Lung (tissue), 12 donors: ENCODE data around the gene SHISA7. TPM values are rescaled to one million over a fixed set of nuclear protein-coding genes. Genes with fewer than 3 reads are reported as not detected.
A peak's percentile ranks its signal among the peaks of the same experiment; 100 is the strongest.

ENCODE experiments used
- ATAC-seq: fragments of 200-7000 bp; cut with Tn5 transposase; one replicate; pipeline ENCODE4 v1.9.1; 2020; ENCODE audit warnings: moderate number of reproducible peaks; ENCODE audit not compliant: insufficient read depth, low FRiP score
- DNase-seq, 3 donors: peaks; one replicate each; pipeline ENCODE4 v3.0.0-alpha.2; 2013 to 2017
- H3K27ac ChIP-seq, 2 donors: one replicate each; pipeline ENCODE4 v1.5.1; 2013; ENCODE audit warnings: mild to moderate bottlenecking in 2 of 2, moderate library complexity in 2 of 2, control low read depth in 1 of 2, inconsistent platforms in 1 of 2, low read depth in 1 of 2, low read length in 1 of 2
- H3K27me3 ChIP-seq, 3 donors: one replicate each; pipeline ENCODE4 v1.5.1; 2013; ENCODE audit warnings: low read length in 2 of 3; ENCODE audit not compliant: control insufficient read depth in 3 of 3, insufficient read depth in 3 of 3
- H3K36me3 ChIP-seq, 4 donors: one replicate each; pipeline ENCODE4 v1.5.1; 2013; ENCODE audit warnings: low read length in 4 of 4, mild to moderate bottlenecking in 1 of 4, moderate library complexity in 1 of 4; ENCODE audit not compliant: control insufficient read depth in 4 of 4, insufficient read depth in 4 of 4
- H3K4me1 ChIP-seq, 5 donors: one replicate each; pipeline ENCODE4 v1.5.1; 2013; ENCODE audit warnings: low read length in 5 of 5, mild to moderate bottlenecking in 2 of 5, moderate library complexity in 1 of 5; ENCODE audit not compliant: control insufficient read depth in 5 of 5, insufficient read depth in 5 of 5
- H3K4me3 ChIP-seq: one replicate; pipeline ENCODE4 v1.5.1; 2013; ENCODE audit warnings: mild to moderate bottlenecking, control low read depth, moderate library complexity
- H3K9ac ChIP-seq, 2 donors: one replicate each; pipeline ENCODE4 v1.5.1; 2013; ENCODE audit warnings: low read length in 2 of 2, control low read depth in 1 of 2; ENCODE audit not compliant: insufficient read depth in 1 of 2
- H3K9me3 ChIP-seq, 4 donors: one replicate each; pipeline ENCODE4 v1.5.1; 2013; ENCODE audit warnings: low read length in 3 of 4, mild to moderate bottlenecking in 1 of 4, moderate library complexity in 1 of 4; ENCODE audit not compliant: control insufficient read depth in 4 of 4, insufficient read depth in 3 of 4
- CTCF ChIP-seq: IDR thresholded peaks from 2 replicates; pipeline ENCODE4 v1.5.1; 2012; ENCODE audit warnings: mild to moderate bottlenecking; ENCODE audit errors: control extremely low read depth, extremely low read depth
- WGBS, 2 donors: extraction: QIAGEN DNeasy Blood & Tissue Kit; methylation state at CpG; one replicate each; pipeline ENCODE4 v1.1.7; 2013; 5-methylcytosine and 5-hydroxymethylcytosine counted together
- polyA plus RNA-seq, 2 donors: library from polyadenylated mRNA; stranded (reverse); fragments of 200-250 nt; gene quantifications; one replicate each; pipeline ENCODE4 v1.2.1, GENCODE V29; 2013
- total RNA-seq, 2 donors: library from RNA; depleted of rRNA in 1 of 2; stranded (reverse); fragments of >200 nt in 1 of 2; gene quantifications; one replicate each; pipeline ENCODE4 v1.2.1, GENCODE V29; 2014 to 2021
- donor health status: control.
- donor health status: control.
- donor health status: Bipolar disorder and iron deficiency.
- donor health status: healthy.
- donor health status: DM: yes; HTN: yes; CAD: no.

The SHISA7 gene
- total and polyA plus RNA-seq, 4 donors = 0.03 to 0.14 TPM; not detected in 2

- Histone ChIP-seq H3K9ac (no peak overlapping the region), H3K36me3 (peaks cover 0 to 19% (median 0%) of the 10 kb centered on the region in 4 donors), H3K27ac (no peak overlapping the region), H3K4me1 (peaks cover 0 to 6% (median 5%) of the 10 kb centered on the region in 5 donors), H3K9me3 (no peaks in the 10 kb centered on the region), H3K27me3 (peaks cover 7 to 30% (median 11%) of the 10 kb centered on the region in 3 donors), H3K4me3 (no peak overlapping the region)
- DNase-seq = no peak
- TF ChIP-seq CTCF = no peak
- ATAC-seq = no peak
- WGBS, 2 donors = 95 to 96% methylated on average over 12 of the region's 12 CpGs
Measured at GRCh38 chr19:55453511-55454260, 10.6 kb upstream of the SHISA7 start.

GRCh38 chr19:55452749-55453346 is 9.7 kb upstream of the SHISA7 start:
- no peak overlapping the region for H3K4me3 ChIP-seq
- H3K27ac ChIP-seq = no peak overlapping the region
- peaks cover 7 to 35% (median 11%) of the 10 kb centered on the region in 3 donors for H3K27me3 ChIP-seq
- H3K9me3 ChIP-seq = no peaks in the 10 kb centered on the region
- H3K9ac ChIP-seq = no peak overlapping the region
- ATAC-seq (peak; percentile 25), DNase-seq (peak; percentile 91 to 93 (median 93))
- H3K36me3 ChIP-seq = peaks cover 0 to 19% (median 0%) of the 10 kb centered on the region in 4 donors
- no peak for TF ChIP-seq CTCF
- peaks cover 0 to 6% (median 5%) of the 10 kb centered on the region in 5 donors for H3K4me1 ChIP-seq
- WGBS, 2 donors = 18 to 20% methylated on average over 24 to 34 of the region's 34 CpGs

GRCh38 chr19:55451965-55452748 is 9.1 kb upstream of the SHISA7 start:
- Histone ChIP-seq H3K4me3 (no peak overlapping the region), H3K36me3 (peaks cover 0 to 19% (median 0%) of the 10 kb centered on the region in 4 donors), H3K9ac (no peak overlapping the region), H3K27ac (no peak overlapping the region), H3K9me3 (no peaks in the 10 kb centered on the region), H3K27me3 (peaks cover 7 to 42% (median 11%) of the 10 kb centered on the region in 3 donors), H3K4me1 (peaks cover 0 to 6% (median 5%) of the 10 kb centered on the region in 5 donors)
- ATAC-seq (no peak), DNase-seq (peak in 2 of 3 donors; percentile 16 to 38)
- whole genome bisulfite sequencing, 2 donors = 3 to 4% methylated on average over 43 to 57 of the region's 57 CpGs
- TF ChIP-seq CTCF = no peak
